ENCODE measurements around the gene CYP1B1.
A peak's percentile ranks its signal among the peaks of the same experiment; 100 is the strongest.

Gene CYP1B1

DNA sequence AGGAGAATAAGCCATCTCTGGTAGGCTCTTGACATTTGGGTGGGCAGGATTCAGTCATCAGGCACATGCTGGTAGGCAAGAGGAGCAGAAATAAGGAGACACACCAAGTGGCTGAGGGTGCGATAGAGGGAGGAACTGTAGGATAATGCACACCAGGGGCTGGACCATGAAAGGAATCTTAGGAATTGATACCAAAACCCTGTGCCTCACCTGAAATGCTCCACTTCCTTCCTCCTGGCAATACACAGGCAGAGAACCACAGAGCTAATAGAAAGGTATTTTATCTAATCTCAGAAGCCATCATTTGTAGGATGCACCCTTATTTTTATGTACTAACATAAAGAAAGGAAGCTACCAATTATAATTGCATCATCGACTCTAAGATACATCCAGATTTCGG, 4.4 kb upstream of the CYP1B1 start:
- no peak for DNase-seq (ENCODE audit: low read depth)
- TF ChIP-seq, protein P1, sequence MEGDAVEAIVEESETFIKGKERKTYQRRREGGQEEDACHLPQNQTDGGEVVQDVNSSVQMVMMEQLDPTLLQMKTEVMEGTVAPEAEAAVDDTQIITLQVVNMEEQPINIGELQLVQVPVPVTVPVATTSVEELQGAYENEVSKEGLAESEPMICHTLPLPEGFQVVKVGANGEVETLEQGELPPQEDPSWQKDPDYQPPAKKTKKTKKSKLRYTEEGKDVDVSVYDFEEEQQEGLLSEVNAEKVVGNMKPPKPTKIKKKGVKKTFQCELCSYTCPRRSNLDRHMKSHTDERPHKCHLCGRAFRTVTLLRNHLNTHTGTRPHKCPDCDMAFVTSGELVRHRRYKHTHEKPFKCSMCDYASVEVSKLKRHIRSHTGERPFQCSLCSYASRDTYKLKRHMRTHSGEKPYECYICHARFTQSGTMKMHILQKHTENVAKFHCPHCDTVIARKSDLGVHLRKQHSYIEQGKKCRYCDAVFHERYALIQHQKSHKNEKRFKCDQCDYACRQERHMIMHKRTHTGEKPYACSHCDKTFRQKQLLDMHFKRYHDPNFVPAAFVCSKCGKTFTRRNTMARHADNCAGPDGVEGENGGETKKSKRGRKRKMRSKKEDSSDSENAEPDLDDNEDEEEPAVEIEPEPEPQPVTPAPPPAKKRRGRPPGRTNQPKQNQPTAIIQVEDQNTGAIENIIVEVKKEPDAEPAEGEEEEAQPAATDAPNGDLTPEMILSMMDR (conservative IDR thresholded peaks at IDR 0.05; ENCODE audit: control insufficient read depth, insufficient read depth, low read depth, low read length) = no peak
- no peak overlapping the region for H3K4me3 ChIP-seq (ENCODE audit: control insufficient read depth, low read depth, low read length)

DNA sequence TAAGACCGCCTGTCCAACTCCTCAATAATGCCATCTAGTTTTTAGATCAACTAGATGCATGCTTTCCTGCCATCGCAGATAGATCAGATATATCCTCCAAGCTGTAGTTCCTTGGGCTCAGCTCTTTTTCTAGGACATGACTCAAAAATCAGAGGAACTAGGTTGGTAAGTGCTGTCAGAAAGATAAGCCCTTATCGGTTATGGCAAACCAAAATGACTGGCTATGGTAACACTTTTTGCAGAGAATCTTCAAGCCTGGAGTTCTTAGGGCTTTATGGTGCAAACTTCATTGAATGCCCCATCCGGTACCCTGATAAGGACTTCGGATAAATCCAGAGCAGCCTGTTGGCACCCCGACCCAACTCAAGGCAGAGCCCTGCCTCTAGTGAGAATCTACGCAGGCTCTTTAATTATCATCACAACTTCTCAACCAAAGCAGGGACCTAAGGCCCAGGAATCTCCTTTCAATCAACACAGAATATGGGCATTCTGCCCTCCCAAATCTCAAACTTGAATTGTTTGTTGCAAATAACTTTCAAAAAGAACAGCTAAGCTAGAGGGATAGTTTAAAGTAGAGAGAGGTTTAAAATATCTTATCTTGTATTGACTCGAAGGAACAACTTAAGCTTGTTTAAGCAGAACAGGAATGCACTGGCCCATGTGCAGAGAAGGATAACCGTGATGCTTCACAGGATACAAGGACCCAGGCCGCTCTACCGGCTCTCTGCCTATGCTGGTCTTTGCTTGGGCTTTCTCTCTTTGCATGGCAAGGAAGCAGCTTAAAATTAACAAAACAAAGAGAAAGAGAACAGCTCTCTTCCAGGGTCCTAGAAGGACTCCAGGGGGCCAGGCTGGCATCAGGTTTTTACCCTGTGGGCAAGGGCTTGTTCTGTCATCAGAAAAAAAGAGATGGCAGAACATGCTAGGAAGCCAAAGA, 3.4 kb upstream of the CYP1B1 start:
- TF ChIP-seq, protein P1 (conservative IDR thresholded peaks at IDR 0.05; ENCODE audit: control insufficient read depth, insufficient read depth, low read depth, low read length) = no peak
- no peak overlapping the region for H3K4me3 ChIP-seq (ENCODE audit: control insufficient read depth, low read depth, low read length)
- no peak for DNase-seq (ENCODE audit: low read depth)

DNA sequence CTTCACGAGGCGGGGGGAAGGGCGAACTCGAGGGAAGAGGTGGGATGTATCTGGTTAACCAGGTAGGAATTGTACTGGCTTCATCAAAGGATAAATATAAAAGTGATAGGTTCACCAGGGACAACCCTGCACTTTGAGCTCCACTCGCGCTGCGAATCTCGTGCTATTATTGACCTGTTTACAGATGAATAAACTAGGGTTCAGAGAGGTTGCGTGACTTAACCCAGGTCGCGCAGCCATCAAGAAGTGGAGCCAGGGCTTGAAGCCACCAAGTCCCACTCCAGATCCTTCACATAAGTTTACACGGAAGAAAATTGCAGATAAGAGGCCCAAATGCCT, 1.4 kb upstream of the CYP1B1 start:
- peak overlapping the region; percentile 53 for H3K4me3 ChIP-seq (ENCODE audit: control insufficient read depth, low read depth, low read length)
- no peak for DNase-seq (ENCODE audit: low read depth)
- TF ChIP-seq, protein P1 (conservative IDR thresholded peaks at IDR 0.05; ENCODE audit: control insufficient read depth, insufficient read depth, low read depth, low read length) = no peak

DNA sequence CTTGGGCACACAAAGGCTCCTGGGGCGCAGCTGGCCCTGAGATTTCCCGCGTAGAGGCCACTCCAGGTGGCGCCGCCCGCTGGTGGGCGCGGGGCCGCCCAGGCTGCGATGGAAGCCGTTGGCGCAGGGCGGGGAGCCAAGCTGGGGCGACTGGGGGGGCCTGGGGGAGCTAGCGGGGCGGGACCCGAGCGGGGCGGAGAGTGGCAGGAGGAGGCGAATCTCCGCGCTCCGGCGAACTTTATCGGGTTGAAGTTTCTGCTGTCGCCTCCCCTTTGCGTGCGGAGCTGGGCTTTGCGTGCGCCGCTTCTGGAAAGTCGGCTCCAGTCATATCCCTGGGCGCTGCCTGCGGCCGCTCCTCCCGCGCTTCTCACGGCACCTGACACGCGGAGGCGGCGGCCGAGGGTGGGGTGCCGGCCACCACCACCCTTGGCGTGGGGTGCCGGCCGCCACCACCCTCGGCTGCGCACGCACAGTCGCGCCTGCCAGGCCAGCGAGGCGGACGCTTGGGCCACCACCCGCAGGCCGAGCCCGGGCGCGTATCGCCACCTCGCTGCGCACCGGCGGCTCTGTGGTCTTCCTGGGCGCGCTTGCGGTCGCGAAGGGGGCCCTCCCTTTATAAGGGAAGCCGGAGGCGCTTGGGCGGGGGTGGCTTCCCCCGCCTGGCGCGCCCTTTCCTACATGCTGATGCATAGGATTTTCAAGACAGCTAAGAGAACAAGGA, 919 bp upstream of the CYP1B1 start:
- peak; percentile 90 for DNase-seq (ENCODE audit: low read depth)
- H3K4me3 ChIP-seq (ENCODE audit: control insufficient read depth, low read depth, low read length) = peak overlapping the region; percentile 53
- TF ChIP-seq, protein P1 (conservative IDR thresholded peaks at IDR 0.05; ENCODE audit: control insufficient read depth, insufficient read depth, low read depth, low read length) = peak; percentile 21

DNA sequence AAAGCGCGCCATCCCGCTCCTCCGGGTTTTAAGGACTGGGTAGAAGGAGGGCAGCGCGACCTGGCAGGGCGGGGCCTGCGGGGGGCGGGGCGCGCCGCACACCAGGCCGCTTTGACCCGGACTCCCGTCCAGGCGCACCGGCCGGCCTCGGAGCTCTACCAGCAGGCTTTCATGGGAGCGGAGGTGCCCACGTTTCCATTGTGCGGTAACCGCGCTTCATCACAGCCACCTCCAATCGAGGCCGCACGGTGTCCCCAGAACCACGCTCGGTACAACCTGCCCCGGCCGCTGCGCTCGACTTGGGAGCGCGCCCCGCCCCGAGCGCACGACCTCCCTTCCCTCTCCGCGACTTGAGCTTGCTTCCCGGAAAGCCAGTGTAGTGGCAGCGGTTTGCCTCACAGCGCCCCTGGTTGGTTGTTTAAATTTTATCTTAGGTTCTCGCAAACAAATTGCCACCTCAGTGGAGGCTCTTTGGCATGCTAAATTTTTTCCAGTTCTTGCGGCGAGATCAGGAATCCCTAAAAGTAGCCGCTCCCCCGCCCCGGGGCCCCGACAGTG, 280 bp upstream of the CYP1B1 start:
- TF ChIP-seq, protein P1 (conservative IDR thresholded peaks at IDR 0.05; ENCODE audit: control insufficient read depth, insufficient read depth, low read depth, low read length) = peak; percentile 1
- peak overlapping the region; percentile 53 for H3K4me3 ChIP-seq (ENCODE audit: control insufficient read depth, low read depth, low read length)
- DNase-seq (ENCODE audit: low read depth) = peak; percentile 80

DNA sequence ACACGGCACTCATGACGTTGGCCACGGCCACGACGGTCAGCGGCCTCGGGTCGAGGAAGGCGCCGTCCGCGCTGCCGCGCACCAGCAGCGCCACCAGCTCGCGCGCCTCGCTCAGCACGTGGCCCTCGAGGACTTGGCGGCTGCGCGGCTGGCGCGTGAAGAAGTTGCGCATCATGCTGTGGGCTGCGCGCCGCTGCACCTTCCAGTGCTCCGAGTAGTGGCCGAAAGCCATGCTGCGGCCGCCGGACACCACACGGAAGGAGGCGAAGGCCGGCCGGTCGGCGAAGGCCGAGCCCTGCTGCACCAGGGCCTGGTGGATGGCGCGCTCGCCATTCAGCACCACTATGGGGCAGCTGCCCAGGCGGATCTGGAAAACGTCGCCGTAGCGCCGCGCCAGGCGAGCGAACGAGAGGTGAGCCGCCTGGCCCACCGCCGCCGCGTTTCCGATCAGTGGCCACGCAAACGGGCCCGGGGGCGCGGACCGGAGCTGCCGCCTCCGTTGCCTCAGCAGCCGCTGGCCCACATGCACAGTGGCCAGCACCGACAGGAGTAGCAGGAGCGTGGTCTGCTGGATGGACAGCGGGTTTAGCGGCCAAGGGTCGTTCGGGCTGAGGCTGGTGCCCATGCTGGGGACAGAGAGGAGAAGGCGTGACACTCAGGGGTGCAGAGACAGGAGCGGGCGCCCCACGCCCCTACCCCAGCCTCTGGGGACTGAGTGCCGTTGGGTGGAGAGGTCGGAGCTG, 1.0 kb downstream of the CYP1B1 start:
- peak; percentile 34 for DNase-seq (ENCODE audit: low read depth)
- TF ChIP-seq, protein P1 (conservative IDR thresholded peaks at IDR 0.05; ENCODE audit: control insufficient read depth, insufficient read depth, low read depth, low read length) = no peak
- H3K4me3 ChIP-seq (ENCODE audit: control insufficient read depth, low read depth, low read length) = peak overlapping the region; percentile 53

All from fibroblast of mammary gland (primary cell).